Fibroblast of lung (primary cell): ENCODE results near the gene MNT.

Source experiments
- EZH2 ChIP-seq: IDR thresholded peaks from 2 replicates; pipeline ENCODE4 v1.5.1; 2012; ENCODE audit warnings: low read length, control low read depth, mild to moderate bottlenecking; ENCODE audit errors: missing control alignments
- TF ChIP-seq, protein P1 (sequence below), 2 donors: IDR thresholded peaks in 1 of 2; conservative IDR thresholded peaks in 1 of 2; 1 replicate in 1 of 2; 2 replicates in 1 of 2; pipeline ENCODE4 v1.5.1; 2011 to 2012; ENCODE audit warnings: low read length in 2 of 2, control low read depth in 1 of 2, inconsistent platforms in 1 of 2, low read depth in 1 of 2, mild to moderate bottlenecking in 1 of 2

DNA sequence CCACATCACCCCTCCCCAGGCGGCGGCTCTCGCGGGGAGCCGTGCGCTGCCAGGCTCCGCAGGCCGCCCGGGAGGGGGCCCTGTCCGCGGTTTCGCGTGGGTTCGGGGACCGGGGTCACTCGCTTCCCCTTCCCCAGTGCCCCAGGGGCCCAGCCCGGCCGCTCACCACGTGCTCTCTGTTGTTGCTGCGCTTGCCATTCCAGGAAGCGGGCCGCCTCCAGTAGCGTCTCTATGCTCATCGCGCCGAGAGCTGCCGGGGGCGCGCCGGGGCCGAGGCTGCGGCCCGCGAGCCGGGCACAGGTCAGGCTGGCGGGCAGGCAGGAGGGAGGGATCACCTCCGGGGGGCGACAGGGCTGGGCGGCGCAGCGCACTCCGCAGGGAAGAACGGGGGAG is 390 bp downstream of the MNT start:
- TF ChIP-seq, protein P1, sequence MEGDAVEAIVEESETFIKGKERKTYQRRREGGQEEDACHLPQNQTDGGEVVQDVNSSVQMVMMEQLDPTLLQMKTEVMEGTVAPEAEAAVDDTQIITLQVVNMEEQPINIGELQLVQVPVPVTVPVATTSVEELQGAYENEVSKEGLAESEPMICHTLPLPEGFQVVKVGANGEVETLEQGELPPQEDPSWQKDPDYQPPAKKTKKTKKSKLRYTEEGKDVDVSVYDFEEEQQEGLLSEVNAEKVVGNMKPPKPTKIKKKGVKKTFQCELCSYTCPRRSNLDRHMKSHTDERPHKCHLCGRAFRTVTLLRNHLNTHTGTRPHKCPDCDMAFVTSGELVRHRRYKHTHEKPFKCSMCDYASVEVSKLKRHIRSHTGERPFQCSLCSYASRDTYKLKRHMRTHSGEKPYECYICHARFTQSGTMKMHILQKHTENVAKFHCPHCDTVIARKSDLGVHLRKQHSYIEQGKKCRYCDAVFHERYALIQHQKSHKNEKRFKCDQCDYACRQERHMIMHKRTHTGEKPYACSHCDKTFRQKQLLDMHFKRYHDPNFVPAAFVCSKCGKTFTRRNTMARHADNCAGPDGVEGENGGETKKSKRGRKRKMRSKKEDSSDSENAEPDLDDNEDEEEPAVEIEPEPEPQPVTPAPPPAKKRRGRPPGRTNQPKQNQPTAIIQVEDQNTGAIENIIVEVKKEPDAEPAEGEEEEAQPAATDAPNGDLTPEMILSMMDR (conservative IDR thresholded peaks at IDR 0.05 in 1 of 2, IDR thresholded peaks at IDR 0.05 in 1 of 2; ENCODE audit: low read depth in 1 of 2, low read length in 2 of 2), result no peak
- TF ChIP-seq EZH2, result no peak
